22Rv1 (cell line): ENCODE measurements around the gene HEYL.

ENCODE experiments used
- ZFX ChIP-seq: fragments of 450-650 bp; IDR thresholded peaks from 2 replicates; pipeline ENCODE4 v1.6.1; 2017; ENCODE audit warnings: antibody characterized with exemption, borderline replicate concordance
- TF ChIP-seq, protein P1 (sequence below): fragments of 450-650 bp; IDR thresholded peaks from 2 replicates; pipeline ENCODE4 v1.5.1; 2017; ENCODE audit warnings: mild to moderate bottlenecking

DNA sequence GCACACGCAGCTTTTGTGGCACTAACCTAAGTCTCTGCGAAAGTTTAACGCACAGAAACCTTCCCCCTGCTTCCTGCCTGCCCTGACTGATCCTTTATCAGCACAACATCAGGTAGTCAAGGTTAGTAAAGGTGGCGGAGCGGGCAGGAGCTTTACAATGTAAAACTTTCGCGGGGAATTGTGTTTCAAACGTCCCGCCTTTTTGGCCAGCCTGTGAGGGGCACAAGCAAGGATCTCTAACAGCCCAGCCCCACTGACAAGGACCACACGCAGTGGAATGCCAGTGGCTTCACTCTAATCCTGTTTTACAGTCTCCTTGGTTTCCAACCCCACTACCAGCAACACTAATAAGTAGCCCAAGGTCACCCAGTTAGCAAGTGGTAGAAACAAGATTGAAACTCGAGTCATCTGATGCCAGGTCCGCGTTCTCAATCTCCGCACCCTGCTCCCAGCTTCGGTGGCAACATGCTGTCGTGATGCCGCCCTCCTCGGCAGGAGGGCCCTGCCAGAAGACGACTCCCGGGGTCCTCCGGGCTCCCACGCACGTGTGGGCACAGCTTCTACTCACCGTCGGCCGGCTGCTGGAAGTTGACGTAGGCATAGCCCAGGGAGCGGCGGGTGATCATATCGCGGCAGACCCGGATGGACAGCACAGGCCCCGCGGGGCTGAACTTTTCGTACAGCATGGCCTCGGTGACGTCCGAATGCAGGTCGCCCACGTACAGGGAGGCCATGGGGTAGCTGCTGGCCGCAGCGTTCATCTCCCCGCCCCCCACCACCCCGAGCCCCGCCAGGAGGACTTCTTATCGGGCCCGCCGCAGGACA is 64.0 kb downstream of the HEYL start:
- TF ChIP-seq, protein P1, sequence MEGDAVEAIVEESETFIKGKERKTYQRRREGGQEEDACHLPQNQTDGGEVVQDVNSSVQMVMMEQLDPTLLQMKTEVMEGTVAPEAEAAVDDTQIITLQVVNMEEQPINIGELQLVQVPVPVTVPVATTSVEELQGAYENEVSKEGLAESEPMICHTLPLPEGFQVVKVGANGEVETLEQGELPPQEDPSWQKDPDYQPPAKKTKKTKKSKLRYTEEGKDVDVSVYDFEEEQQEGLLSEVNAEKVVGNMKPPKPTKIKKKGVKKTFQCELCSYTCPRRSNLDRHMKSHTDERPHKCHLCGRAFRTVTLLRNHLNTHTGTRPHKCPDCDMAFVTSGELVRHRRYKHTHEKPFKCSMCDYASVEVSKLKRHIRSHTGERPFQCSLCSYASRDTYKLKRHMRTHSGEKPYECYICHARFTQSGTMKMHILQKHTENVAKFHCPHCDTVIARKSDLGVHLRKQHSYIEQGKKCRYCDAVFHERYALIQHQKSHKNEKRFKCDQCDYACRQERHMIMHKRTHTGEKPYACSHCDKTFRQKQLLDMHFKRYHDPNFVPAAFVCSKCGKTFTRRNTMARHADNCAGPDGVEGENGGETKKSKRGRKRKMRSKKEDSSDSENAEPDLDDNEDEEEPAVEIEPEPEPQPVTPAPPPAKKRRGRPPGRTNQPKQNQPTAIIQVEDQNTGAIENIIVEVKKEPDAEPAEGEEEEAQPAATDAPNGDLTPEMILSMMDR, result no peak
- no peak for TF ChIP-seq ZFX
